Fibroblast of skin of scalp (primary cell): ENCODE data around the gene ABLIM3.

Experiments used
- DNase-seq: peaks from one replicate; pipeline ENCODE4 v3.0.0-alpha.2; 2013

Gene ABLIM3

GRCh38 chr5:149283626-149284480 is 142.6 kb downstream of the ABLIM3 start:
- DNase-seq, result no peak

DNA sequence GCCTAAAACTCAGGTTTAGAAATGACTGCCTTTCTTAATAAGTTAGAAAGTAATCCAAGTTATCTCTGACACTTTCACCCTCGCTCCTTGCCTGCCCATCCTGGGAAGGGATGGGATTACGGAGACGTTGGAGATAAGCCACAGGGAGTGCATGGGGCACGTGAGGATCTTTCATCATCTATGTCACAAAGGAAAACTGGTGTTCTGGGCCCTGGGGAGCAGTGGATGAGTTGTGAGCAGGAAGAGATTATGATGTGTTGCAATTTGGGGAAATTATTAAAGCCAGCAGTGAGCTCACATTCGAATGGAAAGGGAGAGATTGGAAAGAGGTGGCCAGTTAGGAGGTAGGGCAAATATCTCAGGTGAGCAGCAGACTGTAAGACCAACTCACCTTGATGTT is 143.2 kb downstream of the ABLIM3 start:
- DNase-seq, result peak; percentile 59

DNA sequence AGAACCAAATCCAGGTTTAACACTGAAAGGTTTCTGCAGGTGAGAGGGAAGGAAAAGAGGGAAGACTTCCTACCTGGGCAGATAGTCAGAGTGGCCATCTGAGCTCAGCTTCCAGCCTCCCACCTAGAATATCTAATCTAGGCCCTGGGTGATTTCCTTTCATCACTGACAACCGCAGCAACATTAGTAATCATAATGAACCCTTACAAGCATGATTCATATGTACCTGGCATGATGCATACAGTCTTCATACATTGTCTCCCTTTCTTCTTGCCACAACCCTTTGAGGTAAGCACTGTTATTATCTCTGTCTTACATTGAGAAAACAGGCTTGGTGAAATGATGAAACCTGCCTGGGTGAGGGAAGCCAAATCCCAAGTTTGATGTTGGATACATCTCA is 143.9 kb downstream of the ABLIM3 start:
- DNase-seq, result no peak

DNA sequence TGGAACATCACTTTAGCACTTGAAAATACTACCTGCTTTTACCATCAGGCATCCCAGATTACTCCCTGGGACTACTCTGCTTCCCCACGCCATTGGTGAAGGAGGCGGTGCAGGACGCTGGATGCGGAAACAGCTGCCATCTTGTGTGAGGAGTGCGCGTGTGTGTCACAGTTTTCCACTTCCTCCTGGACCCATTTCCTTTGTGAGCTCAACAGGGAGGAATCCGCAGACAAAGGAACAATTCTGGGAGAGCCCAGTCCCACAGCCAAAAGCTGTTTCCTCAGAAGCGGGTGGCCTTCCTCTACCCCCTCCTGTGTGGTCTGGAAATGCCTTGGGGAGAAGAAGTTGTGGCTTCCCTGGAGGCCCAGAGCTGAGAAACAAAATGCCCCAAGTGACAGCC is 147.1 kb downstream of the ABLIM3 start:
- no peak for DNase-seq

DNA sequence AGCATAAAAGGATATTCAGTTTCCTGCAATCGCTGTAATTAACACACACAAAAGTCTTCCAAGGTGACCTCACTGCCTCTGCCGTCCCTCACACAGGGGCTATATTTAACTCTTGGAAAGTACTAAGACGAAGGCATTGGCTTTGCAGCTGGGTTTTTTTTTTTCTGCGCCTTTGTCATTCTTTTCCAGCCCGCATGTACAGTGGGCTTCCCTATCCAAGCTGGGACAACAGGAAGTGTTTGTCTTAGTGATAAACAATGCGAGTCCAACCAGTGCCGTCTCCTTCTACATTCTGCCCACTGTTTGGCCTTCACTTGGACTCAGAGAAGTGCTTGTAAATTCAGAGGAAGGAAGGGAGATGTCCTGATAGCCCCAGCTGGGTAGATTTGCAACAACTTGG is 148.0 kb downstream of the ABLIM3 start:
- DNase-seq, result no peak

- DNase-seq, result no peak
Measured at GRCh38 chr5:149294872-149295829, 153.9 kb downstream of the ABLIM3 start.

GRCh38 chr5:149297340-149298025 is 156.2 kb downstream of the ABLIM3 start:
- no peak for DNase-seq

- DNase-seq, result no peak
Measured at GRCh38 chr5:149298163-149298562, 156.9 kb downstream of the ABLIM3 start.

DNA sequence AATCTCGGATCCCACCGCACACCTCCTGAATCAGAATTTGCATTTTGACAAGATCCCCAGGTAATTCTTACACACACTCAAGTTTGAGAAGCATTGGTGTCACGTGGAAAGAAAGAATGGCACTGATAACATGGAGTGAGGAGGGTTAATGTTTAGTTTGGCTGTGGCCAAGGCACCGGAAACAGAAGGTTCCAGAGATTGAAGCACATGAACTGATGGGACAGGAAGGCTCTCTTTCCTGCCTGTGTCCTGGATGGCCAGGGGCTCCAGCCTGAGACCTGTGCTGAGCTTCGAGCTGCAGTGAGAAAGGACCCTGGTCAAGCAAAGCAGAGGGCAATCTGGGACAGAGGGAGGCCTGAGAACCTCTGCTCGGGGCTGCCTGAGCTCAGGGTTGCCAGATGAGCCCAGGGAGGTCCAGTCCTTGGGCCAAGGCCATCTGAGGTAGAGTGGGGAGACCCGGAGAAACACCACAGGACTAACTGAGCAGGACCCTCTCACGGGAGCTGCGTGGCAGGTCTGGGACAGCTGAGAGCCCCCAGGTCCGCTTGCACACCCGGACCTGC is 157.6 kb downstream of the ABLIM3 start:
- DNase-seq, result no peak

GRCh38 chr5:149299451-149300054 is 158.3 kb downstream of the ABLIM3 start:
- DNase-seq, result no peak

- no peak for DNase-seq
Measured at GRCh38 chr5:149300441-149300840, 159.1 kb downstream of the ABLIM3 start.

- DNase-seq, result no peak
Measured at GRCh38 chr5:149301049-149301743, 159.9 kb downstream of the ABLIM3 start.

- peak; percentile 53 for DNase-seq
Measured at GRCh38 chr5:149301744-149302380, 160.6 kb downstream of the ABLIM3 start.

DNA sequence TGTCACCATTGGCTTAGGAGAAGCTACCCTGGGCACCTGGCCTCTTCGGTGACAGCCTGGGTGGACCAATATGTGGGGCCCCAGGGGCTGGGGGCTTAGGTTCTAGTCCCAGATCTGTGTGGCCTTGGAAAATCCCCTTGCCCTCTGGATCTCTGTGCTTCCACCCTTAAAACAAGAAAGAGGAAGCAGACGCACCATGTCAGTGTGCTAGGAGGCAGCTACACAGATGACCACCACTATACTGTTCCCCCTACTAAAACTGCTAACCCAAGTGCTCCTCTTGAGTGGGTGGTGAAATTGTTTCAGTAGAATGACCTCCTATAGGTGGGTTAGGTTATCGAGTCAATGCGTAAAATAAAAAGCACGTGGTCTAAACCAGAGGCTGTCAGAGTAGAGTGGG is 161.3 kb downstream of the ABLIM3 start:
- no peak for DNase-seq

- DNase-seq, result no peak
Measured at GRCh38 chr5:149303210-149303609, 161.9 kb downstream of the ABLIM3 start.

- DNase-seq, result no peak
Measured at GRCh38 chr5:149304195-149305078, 163.1 kb downstream of the ABLIM3 start.

DNA sequence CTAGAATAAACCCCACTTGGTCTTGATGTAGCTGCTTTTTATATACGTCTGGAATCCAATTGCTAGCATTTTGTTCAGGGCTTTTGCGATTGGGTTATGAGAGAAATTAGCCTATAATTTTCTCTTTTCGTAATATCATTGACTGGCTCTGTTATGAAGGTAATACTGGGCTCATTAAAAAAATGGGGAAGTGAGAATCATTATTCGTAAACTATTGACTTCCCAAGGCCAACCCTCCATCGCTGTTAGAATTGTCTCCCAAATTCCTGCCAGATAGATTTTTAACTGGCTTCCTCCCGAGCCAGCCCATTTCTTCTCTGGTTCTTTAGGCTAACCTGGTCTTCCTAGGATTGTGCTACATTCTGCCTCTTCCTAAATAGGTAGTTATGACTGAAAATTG is 168.1 kb downstream of the ABLIM3 start:
- DNase-seq, result no peak
